ENCODE data around the gene ONECUT3.
A peak's percentile ranks its signal among the peaks of the same experiment; 100 is the strongest.
"Not testable (repeated sequence)": the region's sequence is repeated elsewhere in the genome, so short reads cannot be mapped to it uniquely, and the experiment has no call there.

Gene ONECUT3

DNA sequence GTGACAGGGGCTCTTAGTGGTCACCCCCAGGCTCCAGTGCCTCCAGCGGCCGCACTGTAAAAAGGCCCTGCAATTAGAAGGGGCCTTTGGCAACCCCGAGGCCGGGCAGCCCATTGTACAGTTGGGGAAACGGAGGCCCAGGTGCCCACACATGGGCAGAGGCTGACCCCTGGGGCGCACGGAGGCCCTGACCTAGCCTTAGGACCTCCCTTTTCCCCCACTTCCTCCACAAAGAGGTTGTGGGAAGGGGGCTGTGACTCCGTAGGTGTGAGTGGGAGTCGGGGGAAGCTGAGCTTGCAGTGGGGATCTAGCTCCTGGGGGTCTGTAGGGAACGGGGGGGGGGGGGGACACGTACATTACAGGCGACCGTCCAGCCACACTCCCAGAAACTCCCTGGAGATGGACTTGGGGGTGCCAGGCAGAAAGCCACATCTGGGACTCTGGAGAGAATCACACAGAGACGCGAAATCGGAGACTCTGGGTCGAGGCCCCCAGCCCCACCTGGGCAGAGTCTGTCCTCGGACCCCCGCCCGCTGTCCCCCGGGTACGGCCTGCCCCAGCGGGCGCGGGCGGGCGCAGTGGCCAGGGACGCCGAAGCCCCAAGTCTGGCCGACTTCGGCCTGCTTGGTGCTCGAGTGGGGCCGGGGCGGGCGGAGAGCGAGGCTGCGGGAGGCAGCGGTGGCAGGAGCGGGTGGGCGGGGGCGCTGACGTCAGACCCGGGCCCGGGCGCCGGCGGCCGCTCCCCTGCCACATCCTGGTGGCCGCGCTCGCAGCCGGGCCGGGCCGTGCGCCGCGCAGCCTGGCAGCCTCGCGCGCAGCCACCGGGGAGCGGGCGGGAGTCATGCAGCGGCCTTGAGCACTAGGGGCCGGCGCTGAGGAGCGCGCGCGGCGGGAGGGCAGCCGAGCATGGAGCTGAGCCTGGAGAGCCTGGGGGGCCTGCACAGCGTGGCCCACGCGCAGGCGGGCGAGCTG lies at the start of gene ONECUT3:
ONECUT3 (plus strand) TSS at position 750 of the 972 bp plus-strand sequence; CDS start at position 907, 157 bp downstream.
- Mint-ChIP-seq H3K9me3 (no peaks in the 10 kb centered on the region), H3K27me3 (peaks cover 43 to 65% of the 10 kb centered on the region in 2 donors), H3K4me3 (peak within 1 kb of the TSS; percentile 49 to 51), H3K36me3 (peaks cover 1 to 7% of the 10 kb centered on the region in 2 donors), H3K27ac (peak within 1 kb of the TSS; percentile 91), H3K4me1 (peaks cover 21 to 57% of the 10 kb centered on the region in 2 donors)
- DNase-seq (no peak), ATAC-seq (replicated peaks) (peak in 1 of 2 donors; percentile 22)

DNA sequence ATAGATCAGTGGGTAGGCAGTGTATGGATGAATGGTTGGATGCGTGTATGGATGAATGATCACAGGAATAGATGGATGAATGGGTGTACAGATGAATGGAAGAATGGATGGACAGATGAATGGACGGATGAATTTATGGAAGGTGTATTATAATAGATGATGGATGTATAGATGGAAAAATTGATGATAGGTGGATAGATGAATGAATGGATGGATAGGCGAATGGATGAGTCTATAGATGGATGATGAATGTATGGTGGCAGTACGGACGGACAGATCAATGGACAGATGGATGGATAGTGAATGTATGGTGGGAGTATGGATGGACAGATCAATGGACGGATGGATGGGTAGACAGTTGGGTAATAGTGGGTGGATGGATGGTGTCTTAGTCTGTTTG lies 49.0 kb upstream of the ONECUT3 start:
- Mint-ChIP-seq H3K36me3 (peaks cover 7 to 9% of the 10 kb centered on the region in 2 donors), H3K4me3 (no peak overlapping the region), H3K4me1 (peaks cover 9 to 12% of the 10 kb centered on the region in 2 donors), H3K27me3 (peaks cover 59 to 67% of the 10 kb centered on the region in 2 donors), H3K9me3 (peaks cover 12 to 15% of the 10 kb centered on the region in 2 donors), H3K27ac (no peak overlapping the region)
- DNase-seq (no peak), ATAC-seq (replicated peaks) (no peak)

DNA sequence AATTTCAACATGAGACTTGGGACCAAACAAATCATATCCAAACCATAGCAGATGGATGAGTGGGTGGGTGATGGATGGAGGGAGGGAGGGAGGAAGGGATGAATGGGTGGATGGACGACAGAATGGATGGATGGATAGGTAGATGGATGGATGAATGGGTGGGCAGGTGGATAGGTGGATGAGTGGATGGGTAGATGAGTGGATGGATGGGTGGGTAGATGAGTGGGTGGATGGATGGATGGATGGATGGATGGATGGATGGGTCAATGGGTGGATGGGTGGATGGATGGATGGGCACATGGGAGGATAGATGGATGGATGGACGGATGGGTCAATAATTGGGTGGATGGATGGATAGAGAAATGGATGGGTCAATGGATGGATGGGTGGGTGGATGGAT lies 47.9 kb upstream of the ONECUT3 start:
- H3K36me3 Mint-ChIP-seq, result peaks cover 7 to 9% of the 10 kb centered on the region in 2 donors
- H3K9me3 Mint-ChIP-seq, result peaks cover 12 to 15% of the 10 kb centered on the region in 2 donors
- DNase-seq (no peak), ATAC-seq (replicated peaks) (no peak)
- H3K27ac Mint-ChIP-seq, result no peak overlapping the region
- peaks cover 62 to 67% of the 10 kb centered on the region in 2 donors for H3K27me3 Mint-ChIP-seq
- no peak overlapping the region for H3K4me3 Mint-ChIP-seq
- peaks cover 9 to 12% of the 10 kb centered on the region in 2 donors for H3K4me1 Mint-ChIP-seq

DNA sequence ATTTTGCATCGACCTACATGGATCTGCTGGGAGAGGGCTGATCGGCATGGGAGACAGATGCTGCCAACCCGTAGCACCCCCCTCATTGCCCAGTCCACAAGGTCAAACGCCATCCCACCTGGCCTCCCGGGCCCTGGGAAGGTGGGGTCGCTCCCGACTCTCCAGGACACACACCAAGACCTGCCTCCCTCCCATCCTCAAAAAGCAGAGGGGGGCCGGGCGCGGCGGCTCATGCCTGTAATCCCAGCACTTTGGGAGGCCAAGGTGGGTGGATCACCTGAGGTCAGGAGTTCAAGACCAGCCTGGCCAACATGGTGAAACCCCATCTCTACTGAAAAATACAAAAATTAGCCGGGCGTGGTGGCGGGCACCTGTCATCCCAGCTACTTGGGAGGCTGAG lies 46.7 kb upstream of the ONECUT3 start:
- Mint-ChIP-seq H3K27me3 (peaks cover 51 to 54% of the 10 kb centered on the region in 2 donors), H3K9me3 (peaks cover 12 to 15% of the 10 kb centered on the region in 2 donors)
- not testable (repeated sequence) for H3K4me3 Mint-ChIP-seq; H3K27ac Mint-ChIP-seq; H3K36me3 Mint-ChIP-seq; DNase-seq; H3K4me1 Mint-ChIP-seq; ATAC-seq (replicated peaks)

DNA sequence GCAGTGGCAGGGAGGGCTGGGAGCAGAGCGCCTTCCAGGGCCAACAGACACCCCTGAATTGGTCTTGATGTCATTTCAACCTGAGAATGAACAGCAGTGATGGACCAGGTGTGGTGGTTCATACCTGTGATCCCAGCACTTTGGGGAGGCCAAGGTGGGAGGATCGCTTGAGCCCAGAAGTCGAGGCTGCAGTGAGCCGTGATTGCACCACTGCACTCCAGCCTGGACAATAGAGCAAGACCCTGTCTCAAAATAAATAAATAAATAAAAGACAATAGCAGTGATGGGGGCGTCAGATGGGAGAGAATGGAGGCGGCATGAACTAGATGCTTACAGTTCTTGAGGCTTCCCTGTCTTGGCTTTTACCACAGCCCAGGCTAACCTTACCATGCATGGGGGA lies 46.1 kb upstream of the ONECUT3 start:
- H3K27ac Mint-ChIP-seq, result no peak overlapping the region
- ATAC-seq (replicated peaks) (no peak), DNase-seq (no peak)
- peaks cover 12 to 15% of the 10 kb centered on the region in 2 donors for H3K9me3 Mint-ChIP-seq
- peaks cover 48 to 52% of the 10 kb centered on the region in 2 donors for H3K27me3 Mint-ChIP-seq
- peaks cover 7 to 9% of the 10 kb centered on the region in 2 donors for H3K36me3 Mint-ChIP-seq
- H3K4me3 Mint-ChIP-seq, result no peak overlapping the region
- no peaks in the 10 kb centered on the region for H3K4me1 Mint-ChIP-seq

DNA sequence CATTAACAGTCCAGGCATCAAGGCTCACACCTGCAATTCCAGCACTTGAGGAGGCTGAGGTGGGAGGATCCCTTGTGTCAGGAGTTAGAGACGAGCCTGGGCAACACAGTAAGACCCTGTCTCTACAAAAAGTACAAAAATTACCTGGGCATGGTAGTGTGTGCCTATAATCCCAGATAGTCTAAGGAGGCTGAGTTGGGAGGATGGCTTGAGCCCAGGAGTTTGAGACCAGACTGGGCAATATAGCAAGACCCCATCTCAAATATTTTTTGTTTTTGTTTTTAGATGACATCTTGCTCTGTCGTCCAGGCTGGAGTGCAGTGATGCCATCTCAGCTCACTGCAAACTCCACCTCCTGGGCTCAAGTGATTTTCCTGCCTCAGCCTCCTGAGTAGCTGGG lies 40.1 kb upstream of the ONECUT3 start:
- Mint-ChIP-seq H3K9me3 (peaks cover 11 to 15% of the 10 kb centered on the region in 2 donors), H3K4me1 (peaks cover 0 to 6% of the 10 kb centered on the region in 2 donors), H3K36me3 (peaks cover 0 to 13% of the 10 kb centered on the region in 2 donors), H3K4me3 (no peak overlapping the region), H3K27ac (no peak overlapping the region), H3K27me3 (peaks cover 39% of the 10 kb centered on the region in 2 donors)
- DNase-seq (no peak), ATAC-seq (replicated peaks) (no peak)

DNA sequence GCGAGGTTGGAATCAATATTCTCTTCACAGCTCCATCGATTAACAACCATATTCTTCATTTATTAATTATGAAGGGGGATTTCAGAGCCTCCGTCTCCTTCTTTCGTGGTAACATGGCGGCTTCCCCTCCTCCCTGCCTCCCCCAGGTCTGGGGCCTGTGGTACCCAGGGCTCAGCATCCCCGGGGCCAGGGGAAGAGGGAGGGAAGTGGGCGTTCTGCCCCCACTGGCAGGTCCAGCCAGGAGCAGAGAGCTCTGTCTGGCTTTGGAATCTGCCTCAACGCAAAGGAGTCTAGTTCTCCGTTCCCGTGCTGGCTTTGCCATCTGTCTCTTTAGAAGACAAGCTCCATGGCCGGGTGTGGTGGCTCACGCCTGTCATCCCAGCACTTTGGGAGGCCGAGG lies 37.8 kb upstream of the ONECUT3 start:
- peaks cover 40 to 41% of the 10 kb centered on the region in 2 donors for H3K27me3 Mint-ChIP-seq
- ATAC-seq (replicated peaks) (no peak), DNase-seq (no peak)
- H3K4me1 Mint-ChIP-seq, result peaks cover 0 to 6% of the 10 kb centered on the region in 2 donors
- H3K4me3 Mint-ChIP-seq, result no peak overlapping the region
- H3K27ac Mint-ChIP-seq, result no peak overlapping the region
- peaks cover 11 to 15% of the 10 kb centered on the region in 2 donors for H3K9me3 Mint-ChIP-seq
- H3K36me3 Mint-ChIP-seq, result peaks cover 0 to 13% of the 10 kb centered on the region in 2 donors

DNA sequence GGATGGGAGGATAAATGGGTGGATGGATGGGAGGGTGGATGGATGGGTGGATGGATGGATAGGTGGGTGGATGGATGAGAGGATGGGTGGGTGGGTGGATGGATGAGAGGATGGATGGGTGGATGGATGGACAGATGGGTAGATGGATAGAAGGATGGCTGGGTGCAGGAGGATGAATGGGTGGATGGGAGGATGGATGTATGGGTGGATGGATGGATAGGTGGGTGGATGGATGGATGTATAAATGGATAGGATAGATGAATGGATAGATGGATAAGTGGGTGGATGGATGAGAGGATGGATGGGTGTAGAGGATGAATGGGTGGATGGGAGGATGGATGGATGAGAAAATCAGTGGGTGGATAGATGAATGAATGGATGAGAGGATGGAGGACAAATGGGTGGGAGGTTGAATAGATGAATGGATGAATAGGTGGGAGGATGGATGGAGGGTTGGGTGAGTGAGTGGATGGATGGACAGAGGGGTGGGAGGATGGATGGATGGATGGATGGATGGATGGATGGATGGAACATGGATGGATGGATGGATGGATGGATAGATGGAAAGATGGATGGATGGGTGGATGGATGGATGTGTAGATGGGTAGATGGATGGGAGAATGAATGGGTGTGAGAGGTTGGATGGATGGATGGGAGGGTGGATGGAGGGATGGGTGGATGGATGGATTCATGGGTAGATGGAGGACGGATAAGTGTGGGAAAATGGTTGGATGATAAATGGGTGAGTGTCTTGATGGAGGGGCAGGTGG lies 35.9 kb upstream of the ONECUT3 start:
- Mint-ChIP-seq H3K9me3 (peaks cover 11 to 15% of the 10 kb centered on the region in 2 donors), H3K27ac (no peak overlapping the region), H3K4me3 (no peak overlapping the region), H3K27me3 (peaks cover 52 to 60% of the 10 kb centered on the region in 2 donors), H3K4me1 (peaks cover 0 to 7% of the 10 kb centered on the region in 2 donors), H3K36me3 (peaks cover 0 to 13% of the 10 kb centered on the region in 2 donors)
- ATAC-seq (replicated peaks) (no peak), DNase-seq (no peak)

DNA sequence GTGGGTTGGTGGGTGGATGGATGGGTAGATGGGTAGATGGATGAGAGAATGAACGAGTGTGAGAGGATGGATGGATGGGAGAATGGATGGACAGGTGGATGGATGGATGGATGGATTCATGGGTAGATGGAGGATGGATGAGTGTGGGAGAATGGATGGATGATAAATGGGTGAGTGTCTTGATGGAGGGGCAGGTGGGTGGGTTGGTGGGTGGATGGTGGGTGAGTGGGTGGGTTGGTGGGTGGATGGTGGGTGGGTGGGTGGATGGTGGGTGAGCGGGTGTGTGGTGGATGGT lies 35.4 kb upstream of the ONECUT3 start:
- peaks cover 0 to 13% of the 10 kb centered on the region in 2 donors for H3K36me3 Mint-ChIP-seq
- H3K27me3 Mint-ChIP-seq, result peaks cover 55 to 64% of the 10 kb centered on the region in 2 donors

DNA sequence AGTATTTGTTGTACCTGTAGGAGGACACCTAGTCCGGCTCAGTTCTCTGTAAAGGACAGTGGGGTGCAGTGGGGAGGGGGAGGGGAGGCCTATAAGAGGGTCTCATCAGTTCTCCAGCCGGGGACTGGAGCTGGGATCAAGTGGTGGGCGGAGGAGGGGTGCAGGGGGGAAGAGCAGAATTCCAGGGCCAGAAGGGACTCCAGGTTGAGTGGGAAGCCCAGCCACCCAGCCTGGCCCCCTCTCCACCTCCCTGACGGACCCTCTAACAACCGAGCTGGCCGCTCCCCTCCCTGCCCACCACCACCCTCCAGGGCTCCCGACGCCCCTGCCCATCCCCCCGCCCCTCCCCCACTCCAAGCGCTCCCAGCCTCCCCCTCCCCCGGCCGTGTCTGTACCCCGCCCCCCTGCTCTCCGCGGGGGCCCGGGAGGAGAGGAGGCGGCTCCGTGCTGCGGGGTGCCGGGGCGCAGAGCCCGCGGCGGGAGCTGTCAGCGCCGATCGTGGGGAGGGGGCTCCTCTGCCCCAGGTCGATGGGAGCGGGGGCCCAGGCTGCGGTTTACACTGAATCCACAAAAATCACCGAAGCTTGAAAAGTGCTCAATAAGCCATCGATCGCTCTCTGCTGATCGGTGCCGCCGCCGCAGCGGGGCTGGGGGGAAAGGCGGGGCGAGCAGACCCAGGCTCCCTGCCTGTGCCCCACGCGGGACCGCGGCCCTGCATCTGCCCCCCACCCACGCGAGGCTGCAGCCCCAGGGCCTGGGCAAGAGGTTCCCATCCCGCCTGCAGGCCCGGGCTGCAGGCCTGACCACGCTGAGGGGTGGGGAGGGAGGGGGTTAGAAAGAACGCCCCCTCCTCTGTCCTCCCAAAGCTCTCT lies 34.6 kb upstream of the ONECUT3 start:
- Mint-ChIP-seq H3K27ac (no peak overlapping the region), H3K27me3 (peaks cover 57 to 70% of the 10 kb centered on the region in 2 donors)

More for the DNA sequence above, 35.4 kb upstream of the ONECUT3 start:
- Mint-ChIP-seq H3K4me1 (peaks cover 0 to 9% of the 10 kb centered on the region in 2 donors), H3K9me3 (peaks cover 11 to 15% of the 10 kb centered on the region in 2 donors), H3K4me3 (no peak overlapping the region), H3K27ac (no peak overlapping the region)
- ATAC-seq (replicated peaks) (no peak), DNase-seq (no peak)

DNA sequence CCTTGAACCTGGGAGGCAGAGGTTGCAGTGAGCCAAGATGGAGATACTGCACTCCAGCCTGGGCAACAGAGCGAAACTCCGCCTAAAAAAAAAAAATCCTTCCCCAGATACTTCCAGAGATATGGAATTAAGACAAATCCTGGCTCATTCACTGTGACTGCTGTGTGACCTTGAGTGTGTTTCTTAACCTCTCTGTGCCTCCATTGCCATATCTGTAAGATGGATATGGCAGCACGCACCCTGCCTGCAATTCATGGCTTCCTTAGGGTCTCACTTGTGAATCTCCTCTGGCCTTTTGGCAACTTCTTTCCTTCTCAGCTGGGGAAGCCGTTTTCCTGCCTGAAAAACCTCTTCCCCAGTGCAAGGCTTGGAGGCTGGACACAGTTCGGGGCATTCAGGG lies 33.8 kb upstream of the ONECUT3 start:
- Mint-ChIP-seq H3K36me3 (peaks cover 1 to 13% of the 10 kb centered on the region in 2 donors), H3K9me3 (peaks cover 11 to 15% of the 10 kb centered on the region in 2 donors), H3K27ac (no peak overlapping the region), H3K4me1 (peaks cover 0 to 9% of the 10 kb centered on the region in 2 donors), H3K4me3 (no peak overlapping the region), H3K27me3 (peaks cover 59 to 76% of the 10 kb centered on the region in 2 donors)
- ATAC-seq (replicated peaks) (no peak), DNase-seq (no peak)

More for the DNA sequence above, 34.6 kb upstream of the ONECUT3 start:
- H3K9me3 Mint-ChIP-seq, result peaks cover 11 to 15% of the 10 kb centered on the region in 2 donors
- ATAC-seq (replicated peaks) (no peak), DNase-seq (no peak)
- no peak overlapping the region for H3K4me3 Mint-ChIP-seq
- H3K4me1 Mint-ChIP-seq, result peaks cover 0 to 9% of the 10 kb centered on the region in 2 donors
- peaks cover under 1 to 13% of the 10 kb centered on the region in 2 donors for H3K36me3 Mint-ChIP-seq

DNA sequence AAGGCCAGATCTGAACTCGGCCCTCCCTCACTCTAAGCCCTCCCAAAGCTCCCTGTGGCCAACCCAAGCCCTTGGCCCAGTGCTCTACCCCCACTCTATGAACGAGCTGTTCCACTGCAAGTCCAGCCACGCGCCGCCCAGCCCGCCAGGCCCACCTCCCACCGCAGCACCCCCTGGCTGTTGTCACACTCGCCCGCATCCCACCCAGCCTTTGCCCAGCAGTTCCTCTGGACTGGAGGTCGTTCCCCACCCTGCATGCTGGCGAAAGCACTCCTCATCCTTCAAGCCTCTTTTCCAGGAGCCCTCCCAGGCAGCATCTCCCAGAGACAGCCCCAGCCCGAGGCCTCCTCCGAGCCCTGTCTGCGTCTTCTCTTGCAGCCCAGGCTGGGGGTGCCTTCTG lies 33.1 kb upstream of the ONECUT3 start:
- H3K4me1 Mint-ChIP-seq, result peaks cover 0 to 9% of the 10 kb centered on the region in 2 donors
- peaks cover 11 to 15% of the 10 kb centered on the region in 2 donors for H3K9me3 Mint-ChIP-seq
- H3K27ac Mint-ChIP-seq, result no peak overlapping the region
- peaks cover 1 to 13% of the 10 kb centered on the region in 2 donors for H3K36me3 Mint-ChIP-seq
- peaks cover 64 to 83% of the 10 kb centered on the region in 2 donors for H3K27me3 Mint-ChIP-seq
- no peak for ATAC-seq (replicated peaks)
- DNase-seq, result no peak
- no peak overlapping the region for H3K4me3 Mint-ChIP-seq
